Colonic mucosa (tissue), 4 donors: ENCODE measurements around the gene RAP2B. TPM values are rescaled to one million over a fixed set of nuclear protein-coding genes. Genes with fewer than 3 reads are reported as not detected.
"Not testable (repeated sequence)": the region's sequence is repeated elsewhere in the genome, so short reads cannot be mapped to it uniquely, and the experiment has no call there.

ENCODE experiments used
- DNase-seq: peaks from one replicate; pipeline ENCODE4 v3.0.0-alpha.2; 2020
- H3K27ac ChIP-seq: fragments of 200-600 bp; one replicate; pipeline ENCODE4 v1.8.0; 2021
- H3K27me3 ChIP-seq: fragments of 200-600 bp; one replicate; pipeline ENCODE4 v1.8.0; 2021
- H3K36me3 ChIP-seq: fragments of 200-600 bp; one replicate; pipeline ENCODE4 v1.8.0; 2021
- H3K4me1 ChIP-seq: fragments of 200-600 bp; one replicate; pipeline ENCODE4 v1.8.0; 2021; ENCODE audit warnings: mild to moderate bottlenecking
- H3K4me3 ChIP-seq: fragments of 200-600 bp; one replicate; pipeline ENCODE4 v1.8.0; 2021
- H3K9ac ChIP-seq, 2 donors: one replicate each; pipeline ENCODE4 v1.7.0; 2013; ENCODE audit warnings: control low read depth in 2 of 2, low read depth in 2 of 2, low read length in 2 of 2
- H3K9me3 ChIP-seq: fragments of 200-600 bp; one replicate; pipeline ENCODE4 v1.8.0; 2021
- intact Hi-C: fragments of 100-400 bp; cut with DNase I; formaldehyde crosslinking; loops from one replicate; pipeline ENCODE4 v1.14.1; 2022
- total RNA-seq, 2 donors: library from RNA; stranded (reverse); fragmentation: NEBNext Ultra II Directional in 1 of 2; extraction: Animal tissue kit (Norgen Biotek cat#: 25700) in 1 of 2; gene quantifications; one replicate each; pipeline ENCODE4 v1.2.1, GENCODE V29; 2021
- TF ChIP-seq, protein P1 (sequence below): fragments of 200-600 bp; IDR thresholded peaks from one replicate; pipeline ENCODE4 v1.8.0; 2022; ENCODE audit warnings: antibody characterized with exemption, mild to moderate bottlenecking
- donor health status: healthy.
- donor health status: DM: no; HTN: no; CAD: no.
- donor health status: DM: no; HTN: no; CAD: no.

RAP2B gene
- total RNA-seq: 10 to 100 TPM; 10.6 to 23.5 TPM

DNA sequence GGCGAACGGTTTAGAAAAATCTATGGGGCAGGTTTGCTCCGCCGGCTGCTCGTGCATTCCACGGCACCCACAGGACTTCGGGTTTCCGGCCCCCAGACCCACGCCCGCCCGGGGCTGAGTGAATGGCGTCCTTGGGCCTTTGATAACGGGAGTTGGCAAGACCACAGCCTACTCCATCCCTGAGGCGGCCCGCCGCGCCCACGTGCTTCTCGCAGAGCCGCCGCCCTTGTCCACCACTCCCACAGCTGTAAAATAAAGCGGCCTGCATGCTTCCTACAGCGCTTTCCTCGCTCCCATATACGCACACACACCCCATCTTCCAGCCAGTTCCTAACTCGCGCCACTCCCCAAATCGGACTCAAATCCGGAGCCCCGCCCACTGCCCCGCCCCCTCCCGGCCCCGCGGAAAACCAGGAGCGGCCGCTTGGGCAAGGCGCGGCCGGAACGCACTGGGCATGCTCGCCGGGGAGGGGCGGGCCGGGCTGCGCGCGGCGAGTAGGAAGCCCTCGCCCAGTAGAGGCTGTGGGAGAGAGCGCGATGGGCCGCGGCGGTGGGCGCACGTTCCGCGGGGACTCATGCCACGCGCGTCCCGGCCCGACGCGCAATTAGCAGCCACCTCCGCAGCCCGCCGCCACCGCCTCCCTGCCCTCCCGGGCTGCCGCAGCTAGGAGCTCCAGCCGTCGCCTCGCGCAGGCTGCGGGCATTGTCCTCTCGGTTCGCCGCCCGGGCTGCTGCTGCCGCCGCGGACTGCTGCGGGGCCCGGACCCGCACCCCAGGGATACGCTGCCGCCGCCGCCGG is at the start of gene RAP2B:
Gene RAP2B (plus strand): TSS at position 513 of the 799 bp plus-strand sequence. CDS start 468 bp downstream, outside the sequence.
- TF ChIP-seq, protein P1, sequence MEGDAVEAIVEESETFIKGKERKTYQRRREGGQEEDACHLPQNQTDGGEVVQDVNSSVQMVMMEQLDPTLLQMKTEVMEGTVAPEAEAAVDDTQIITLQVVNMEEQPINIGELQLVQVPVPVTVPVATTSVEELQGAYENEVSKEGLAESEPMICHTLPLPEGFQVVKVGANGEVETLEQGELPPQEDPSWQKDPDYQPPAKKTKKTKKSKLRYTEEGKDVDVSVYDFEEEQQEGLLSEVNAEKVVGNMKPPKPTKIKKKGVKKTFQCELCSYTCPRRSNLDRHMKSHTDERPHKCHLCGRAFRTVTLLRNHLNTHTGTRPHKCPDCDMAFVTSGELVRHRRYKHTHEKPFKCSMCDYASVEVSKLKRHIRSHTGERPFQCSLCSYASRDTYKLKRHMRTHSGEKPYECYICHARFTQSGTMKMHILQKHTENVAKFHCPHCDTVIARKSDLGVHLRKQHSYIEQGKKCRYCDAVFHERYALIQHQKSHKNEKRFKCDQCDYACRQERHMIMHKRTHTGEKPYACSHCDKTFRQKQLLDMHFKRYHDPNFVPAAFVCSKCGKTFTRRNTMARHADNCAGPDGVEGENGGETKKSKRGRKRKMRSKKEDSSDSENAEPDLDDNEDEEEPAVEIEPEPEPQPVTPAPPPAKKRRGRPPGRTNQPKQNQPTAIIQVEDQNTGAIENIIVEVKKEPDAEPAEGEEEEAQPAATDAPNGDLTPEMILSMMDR: no peak
- peak within 1 kb of the TSS; percentile 97 for H3K27ac ChIP-seq
- peaks cover 3% of the 10 kb centered on the region for H3K4me1 ChIP-seq
- intact Hi-C loops: loop anchor here (5.0 kb wide), 1 partner anchor 115 kb away; no protein-coding TSS in a partner anchor
- no peaks in the 10 kb centered on the region for H3K27me3 ChIP-seq
- peak; percentile 99 for DNase-seq
- H3K9ac ChIP-seq: peak within 1 kb of the TSS; percentile 84 to 88
- H3K36me3 ChIP-seq: no peaks in the 10 kb centered on the region
- H3K9me3 ChIP-seq: no peaks in the 10 kb centered on the region
- peak within 1 kb of the TSS; percentile 84 for H3K4me3 ChIP-seq

DNA sequence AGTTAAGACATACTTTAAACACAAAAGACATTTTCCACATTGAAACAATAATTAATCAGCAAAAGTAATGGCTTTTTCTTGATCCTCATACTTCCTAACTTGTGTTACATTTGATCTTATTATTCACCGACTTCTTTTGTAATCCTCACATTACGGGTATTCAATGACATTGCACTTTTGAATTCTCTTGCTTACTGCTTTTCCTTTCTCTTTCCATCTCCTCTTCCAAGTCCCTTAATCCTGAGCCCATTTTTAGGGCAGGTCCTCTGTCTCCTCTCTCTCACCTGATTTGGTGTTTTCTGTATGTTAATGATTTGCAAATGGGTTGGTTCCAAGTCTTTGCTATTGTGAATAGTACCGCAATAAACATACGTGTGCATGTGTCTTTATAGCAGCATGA is 48.5 kb upstream of the RAP2B start:
- intact Hi-C loops: no loop called here
- no peak overlapping the region for H3K27ac ChIP-seq
- no peaks in the 10 kb centered on the region for H3K9me3 ChIP-seq
- H3K4me3 ChIP-seq: no peak overlapping the region
- no peak overlapping the region for H3K9ac ChIP-seq
- no peak for DNase-seq
- no peaks in the 10 kb centered on the region for H3K36me3 ChIP-seq
- TF ChIP-seq, protein P1: no peak
- no peaks in the 10 kb centered on the region for H3K4me1 ChIP-seq
- no peaks in the 10 kb centered on the region for H3K27me3 ChIP-seq

DNA sequence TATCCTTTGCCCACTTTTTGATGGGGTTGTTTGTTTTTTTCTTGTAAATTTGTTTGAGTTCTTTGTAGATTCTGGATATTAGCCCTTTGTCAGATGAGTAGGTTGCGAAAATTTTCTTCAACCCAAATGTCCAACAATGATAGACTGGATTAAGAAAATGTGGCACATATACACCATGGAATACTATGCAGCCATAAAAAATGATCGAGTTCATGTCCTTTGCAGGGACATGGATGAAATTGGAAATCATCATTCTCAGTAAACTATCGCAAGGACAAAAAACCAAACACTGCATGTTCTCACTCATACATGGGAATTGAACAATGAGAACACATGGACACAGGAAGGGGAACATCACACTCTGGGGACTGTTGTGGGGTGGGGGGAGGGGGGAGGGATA is 47.8 kb upstream of the RAP2B start:
- H3K36me3 ChIP-seq, H3K9me3 ChIP-seq, H3K4me3 ChIP-seq, H3K4me1 ChIP-seq, H3K9ac ChIP-seq, H3K27ac ChIP-seq, H3K27me3 ChIP-seq, intact Hi-C loops, DNase-seq: not testable (repeated sequence)

DNA sequence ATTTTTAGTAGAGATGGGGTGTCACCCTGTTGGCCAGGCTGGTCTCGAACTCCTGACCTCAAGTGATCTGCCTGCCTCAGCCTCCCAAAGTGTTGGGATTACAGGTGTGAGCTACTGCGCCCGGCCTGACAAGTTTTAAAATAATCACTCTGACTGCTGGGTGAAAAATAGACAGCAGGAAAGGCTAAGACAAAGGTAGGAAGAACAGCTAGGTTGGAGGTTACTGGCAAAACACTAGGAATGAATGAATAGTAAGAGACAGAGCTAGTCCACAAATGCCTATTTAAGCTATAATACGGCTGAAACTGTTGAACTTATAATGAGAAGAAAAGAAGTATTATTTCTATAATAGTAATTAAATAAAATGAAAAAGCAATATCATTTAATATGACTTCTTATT is 46.7 kb upstream of the RAP2B start:
- Histone ChIP-seq H3K36me3 (no peaks in the 10 kb centered on the region), H3K4me1 (no peaks in the 10 kb centered on the region), H3K27me3 (no peaks in the 10 kb centered on the region), H3K27ac (no peak overlapping the region), H3K9ac (no peak overlapping the region), H3K9me3 (no peaks in the 10 kb centered on the region), H3K4me3 (no peak overlapping the region)
- intact Hi-C loops: no loop called here
- no peak for DNase-seq
- TF ChIP-seq, protein P1: no peak

DNA sequence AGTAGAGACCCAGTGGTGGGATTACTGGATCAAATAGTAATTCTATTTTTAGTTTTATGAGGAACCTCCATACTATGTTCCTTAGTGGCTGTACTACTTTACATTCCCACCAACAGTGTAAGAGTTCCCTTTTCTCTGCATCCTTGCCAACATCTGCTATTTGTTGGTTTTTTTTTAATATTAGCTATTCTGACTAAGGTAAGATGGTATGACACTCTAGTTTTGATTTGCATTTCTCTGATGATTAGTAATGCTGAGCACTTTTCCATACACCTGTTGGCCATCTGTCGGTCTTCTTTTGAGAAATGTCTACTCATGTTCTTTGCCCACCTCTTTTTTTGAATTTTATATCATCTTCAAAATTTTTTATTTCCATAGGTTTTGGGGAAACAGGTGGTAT is 34.2 kb upstream of the RAP2B start:
- no peaks in the 10 kb centered on the region for H3K27me3 ChIP-seq
- H3K4me3 ChIP-seq: no peak overlapping the region
- H3K36me3 ChIP-seq: no peaks in the 10 kb centered on the region
- no peaks in the 10 kb centered on the region for H3K9me3 ChIP-seq
- DNase-seq: no peak
- H3K27ac ChIP-seq: no peak overlapping the region
- no peaks in the 10 kb centered on the region for H3K4me1 ChIP-seq
- intact Hi-C loops: no loop called here
- TF ChIP-seq, protein P1: no peak
- H3K9ac ChIP-seq: no peak overlapping the region

DNA sequence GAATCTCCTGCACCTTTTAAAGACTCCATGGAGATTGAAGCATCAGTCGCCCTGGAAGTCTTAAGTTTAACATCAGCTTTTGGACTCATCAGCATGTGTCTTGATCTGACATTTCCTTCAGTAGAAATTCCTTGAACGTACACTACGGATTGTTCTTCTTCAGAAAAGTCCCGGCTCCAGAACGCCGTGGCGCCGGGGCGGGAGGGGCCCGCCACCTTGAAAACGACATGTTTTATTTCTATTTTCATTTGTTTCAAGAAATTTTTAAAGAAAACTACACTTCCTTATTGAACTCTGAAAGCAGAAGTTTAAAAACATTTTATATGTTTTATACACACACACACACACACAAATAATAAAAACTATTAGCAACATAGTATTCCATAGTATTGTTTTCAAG is 32.6 kb upstream of the RAP2B start:
- Histone ChIP-seq H3K9ac (no peak overlapping the region), H3K9me3 (no peaks in the 10 kb centered on the region), H3K36me3 (no peaks in the 10 kb centered on the region), H3K27me3 (no peaks in the 10 kb centered on the region), H3K4me3 (no peak overlapping the region), H3K27ac (no peak overlapping the region), H3K4me1 (no peaks in the 10 kb centered on the region)
- intact Hi-C loops: no loop called here
- no peak for DNase-seq
- TF ChIP-seq, protein P1: no peak
